ENCODE measurements around the gene NDUFV1.
A peak's percentile ranks its signal among the peaks of the same experiment; 100 is the strongest.

NDUFV1 gene

DNA sequence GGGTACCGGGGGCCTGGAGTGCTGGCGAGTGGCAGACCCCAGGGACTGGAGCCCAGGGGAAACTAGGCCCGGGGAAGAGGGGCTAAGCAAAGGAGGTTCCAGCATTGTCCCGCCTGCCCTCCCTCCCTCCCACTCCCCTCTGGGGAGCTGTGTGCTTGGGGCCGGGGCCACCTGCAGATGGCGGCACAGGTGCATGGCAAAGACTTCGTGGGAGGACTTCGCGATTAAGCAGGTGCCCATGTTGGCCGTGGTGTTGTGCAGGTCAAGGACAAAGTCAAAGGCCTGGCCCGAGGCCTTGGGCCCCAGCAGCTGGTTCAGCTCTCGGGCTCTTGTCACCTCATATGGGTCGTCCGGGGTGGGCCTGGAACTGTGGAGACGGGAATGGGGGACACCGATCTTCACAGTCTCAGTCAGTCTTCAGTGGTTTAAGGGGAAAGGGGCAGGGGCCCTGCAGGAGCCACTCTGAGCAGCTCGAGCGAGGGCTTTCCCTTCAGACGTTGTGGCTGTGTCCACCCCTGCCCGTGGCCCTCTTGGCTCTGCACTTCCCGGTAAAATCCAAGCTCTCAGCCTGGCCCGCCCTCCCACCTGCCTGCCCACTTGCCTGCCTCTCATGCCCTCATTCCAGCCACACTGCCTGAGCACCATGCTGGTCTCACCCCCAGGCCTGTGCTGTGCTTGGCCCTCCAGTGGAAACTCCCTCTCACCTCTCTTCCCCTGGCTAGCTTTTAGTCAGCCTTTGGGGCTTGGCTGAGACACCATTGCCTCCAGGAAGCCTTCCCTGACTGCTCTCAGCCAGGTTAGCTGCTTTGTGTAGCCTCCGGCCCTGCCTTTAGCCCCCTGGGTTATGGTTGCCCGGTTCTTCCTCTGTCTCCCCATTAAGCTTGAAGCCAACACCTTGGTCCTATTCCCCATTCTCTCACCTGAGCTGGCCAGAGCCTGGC, 39.1 kb downstream of the NDUFV1 start:
- FAIRE-seq = peak; percentile 81
- peak; percentile 29 for DNase-seq (ENCODE audit: insufficient read length, low spot score)

GRCh38 chr11:67646535-67647336, 40.0 kb downstream of the NDUFV1 start:
- peak; percentile 98 for FAIRE-seq
- DNase-seq (ENCODE audit: insufficient read length, low spot score) = no peak
- TF ChIP-seq POLR2A (IDR thresholded peaks at IDR 0.05; ENCODE audit: low read depth, low read length) = no peak
- TF ChIP-seq POLR2AphosphoS5 (IDR thresholded peaks at IDR 0.05; ENCODE audit: low read depth, low read length) = no peak
- peak; percentile 31 for TF ChIP-seq PAX5 (IDR thresholded peaks at IDR 0.05; ENCODE audit: insufficient read depth, low read length, severe bottlenecking)
- no peak for TF ChIP-seq POU2F2 (IDR thresholded peaks at IDR 0.05; ENCODE audit: low read depth, low read length)

More for the DNA sequence above, 39.1 kb downstream of the NDUFV1 start:
- TF ChIP-seq PAX5 (IDR thresholded peaks at IDR 0.05; ENCODE audit: insufficient read depth, low read length, severe bottlenecking) = no peak
- TF ChIP-seq POLR2A (IDR thresholded peaks at IDR 0.05; ENCODE audit: low read depth, low read length) = no peak
- TF ChIP-seq POU2F2 (IDR thresholded peaks at IDR 0.05; ENCODE audit: low read depth, low read length) = no peak
- no peak for TF ChIP-seq POLR2AphosphoS5 (IDR thresholded peaks at IDR 0.05; ENCODE audit: low read depth, low read length)
- no peak for TF ChIP-seq SPI1 (IDR thresholded peaks at IDR 0.05; ENCODE audit: low read depth, low read length)
- no peak for TF ChIP-seq TAF1 (IDR thresholded peaks at IDR 0.05; ENCODE audit: low read depth, low read length)

- FAIRE-seq (no peak), DNase-seq (ENCODE audit: insufficient read length, low spot score) (no peak)
- no peak for TF ChIP-seq SPI1 (IDR thresholded peaks at IDR 0.05; ENCODE audit: low read depth, low read length)
- no peak for TF ChIP-seq POLR2A (IDR thresholded peaks at IDR 0.05; ENCODE audit: low read depth, low read length)
- TF ChIP-seq POU2F2 (IDR thresholded peaks at IDR 0.05; ENCODE audit: low read depth, low read length) = no peak
- TF ChIP-seq POLR2AphosphoS5 (IDR thresholded peaks at IDR 0.05; ENCODE audit: low read depth, low read length) = no peak
- no peak for TF ChIP-seq PAX5 (IDR thresholded peaks at IDR 0.05; ENCODE audit: insufficient read depth, low read length, severe bottlenecking)
- TF ChIP-seq TAF1 (IDR thresholded peaks at IDR 0.05; ENCODE audit: low read depth, low read length) = no peak
Measured at GRCh38 chr11:67647471-67647870, 40.7 kb downstream of the NDUFV1 start.

- TF ChIP-seq SPI1 (IDR thresholded peaks at IDR 0.05; ENCODE audit: low read depth, low read length) = no peak
- no peak for TF ChIP-seq TAF1 (IDR thresholded peaks at IDR 0.05; ENCODE audit: low read depth, low read length)
- no peak for TF ChIP-seq PAX5 (IDR thresholded peaks at IDR 0.05; ENCODE audit: insufficient read depth, low read length, severe bottlenecking)
- TF ChIP-seq POLR2AphosphoS5 (IDR thresholded peaks at IDR 0.05; ENCODE audit: low read depth, low read length) = no peak
- TF ChIP-seq POU2F2 (IDR thresholded peaks at IDR 0.05; ENCODE audit: low read depth, low read length) = no peak
- TF ChIP-seq POLR2A (IDR thresholded peaks at IDR 0.05; ENCODE audit: low read depth, low read length) = no peak
- FAIRE-seq (peak; percentile 89), DNase-seq (ENCODE audit: insufficient read length, low spot score) (peak; percentile 78)
Measured at GRCh38 chr11:67648140-67648795, 41.5 kb downstream of the NDUFV1 start.

GRCh38 chr11:67648796-67649613, 42.3 kb downstream of the NDUFV1 start:
- TF ChIP-seq SPI1 (IDR thresholded peaks at IDR 0.05; ENCODE audit: low read depth, low read length) (peak; percentile 88), PAX5 (IDR thresholded peaks at IDR 0.05; ENCODE audit: insufficient read depth, low read length, severe bottlenecking) (no peak), POLR2A (IDR thresholded peaks at IDR 0.05; ENCODE audit: low read depth, low read length) (no peak), POU2F2 (IDR thresholded peaks at IDR 0.05; ENCODE audit: low read depth, low read length) (no peak), POLR2AphosphoS5 (IDR thresholded peaks at IDR 0.05; ENCODE audit: low read depth, low read length) (no peak)
- FAIRE-seq = no peak
- DNase-seq (ENCODE audit: insufficient read length, low spot score) = no peak

GRCh38 chr11:67649634-67650510, 43.1 kb downstream of the NDUFV1 start:
- DNase-seq (ENCODE audit: insufficient read length, low spot score) (no peak), FAIRE-seq (peak; percentile 98)
- TF ChIP-seq TAF1 (IDR thresholded peaks at IDR 0.05; ENCODE audit: low read depth, low read length) (no peak), PAX5 (IDR thresholded peaks at IDR 0.05; ENCODE audit: insufficient read depth, low read length, severe bottlenecking) (no peak), POU2F2 (IDR thresholded peaks at IDR 0.05; ENCODE audit: low read depth, low read length) (no peak), POLR2AphosphoS5 (IDR thresholded peaks at IDR 0.05; ENCODE audit: low read depth, low read length) (no peak), POLR2A (IDR thresholded peaks at IDR 0.05; ENCODE audit: low read depth, low read length) (no peak), SPI1 (IDR thresholded peaks at IDR 0.05; ENCODE audit: low read depth, low read length) (no peak)

- no peak for DNase-seq (ENCODE audit: insufficient read length, low spot score)
- TF ChIP-seq POU2F2 (IDR thresholded peaks at IDR 0.05; ENCODE audit: low read depth, low read length) (no peak), TAF1 (IDR thresholded peaks at IDR 0.05; ENCODE audit: low read depth, low read length) (no peak), POLR2AphosphoS5 (IDR thresholded peaks at IDR 0.05; ENCODE audit: low read depth, low read length) (no peak), SPI1 (IDR thresholded peaks at IDR 0.05; ENCODE audit: low read depth, low read length) (no peak), POLR2A (IDR thresholded peaks at IDR 0.05; ENCODE audit: low read depth, low read length) (no peak), PAX5 (IDR thresholded peaks at IDR 0.05; ENCODE audit: insufficient read depth, low read length, severe bottlenecking) (no peak)
- FAIRE-seq = no peak
Measured at GRCh38 chr11:67651976-67652781, 45.4 kb downstream of the NDUFV1 start.

Measured in GM12891 (cell line).